D721Med (cell line): Measurements from ENCODE around the gene FBXO11.

ENCODE experiments used
- DNase-seq: peaks from one replicate; pipeline ENCODE4 v3.0.0; 2011; ENCODE audit warnings: low spot score; ENCODE audit not compliant: insufficient read length
- FAIRE-seq: peaks from 2 replicates; lab custom pipeline; 2011; peaks lifted over from hg19 to GRCh38; lab: Jason Lieb, UNC
- TF ChIP-seq, protein P1 (sequence below): IDR thresholded peaks from 2 replicates; pipeline ENCODE4 v1.5.1; 2012; ENCODE audit warnings: mild to moderate bottlenecking, control low read depth; ENCODE audit not compliant: insufficient read depth; ENCODE audit errors: missing control alignments

Gene FBXO11

DNA sequence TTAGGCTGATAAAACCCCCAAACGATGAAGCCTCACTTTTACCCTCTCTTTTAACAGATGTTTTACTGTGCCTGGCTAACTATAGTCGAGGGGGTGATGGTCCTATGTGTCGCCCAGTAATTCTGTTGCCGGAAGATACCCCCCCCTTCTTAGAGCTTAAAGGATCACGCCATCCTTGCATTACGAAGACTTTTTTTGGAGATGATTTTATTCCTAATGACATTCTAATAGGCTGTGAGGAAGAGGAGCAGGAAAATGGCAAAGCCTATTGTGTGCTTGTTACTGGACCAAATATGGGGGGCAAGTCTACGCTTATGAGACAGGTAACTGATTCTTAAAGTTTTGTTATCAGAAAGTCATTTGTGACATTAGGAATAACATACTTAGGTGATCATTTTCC lies 102.9 kb downstream of the FBXO11 start:
- TF ChIP-seq, protein P1, sequence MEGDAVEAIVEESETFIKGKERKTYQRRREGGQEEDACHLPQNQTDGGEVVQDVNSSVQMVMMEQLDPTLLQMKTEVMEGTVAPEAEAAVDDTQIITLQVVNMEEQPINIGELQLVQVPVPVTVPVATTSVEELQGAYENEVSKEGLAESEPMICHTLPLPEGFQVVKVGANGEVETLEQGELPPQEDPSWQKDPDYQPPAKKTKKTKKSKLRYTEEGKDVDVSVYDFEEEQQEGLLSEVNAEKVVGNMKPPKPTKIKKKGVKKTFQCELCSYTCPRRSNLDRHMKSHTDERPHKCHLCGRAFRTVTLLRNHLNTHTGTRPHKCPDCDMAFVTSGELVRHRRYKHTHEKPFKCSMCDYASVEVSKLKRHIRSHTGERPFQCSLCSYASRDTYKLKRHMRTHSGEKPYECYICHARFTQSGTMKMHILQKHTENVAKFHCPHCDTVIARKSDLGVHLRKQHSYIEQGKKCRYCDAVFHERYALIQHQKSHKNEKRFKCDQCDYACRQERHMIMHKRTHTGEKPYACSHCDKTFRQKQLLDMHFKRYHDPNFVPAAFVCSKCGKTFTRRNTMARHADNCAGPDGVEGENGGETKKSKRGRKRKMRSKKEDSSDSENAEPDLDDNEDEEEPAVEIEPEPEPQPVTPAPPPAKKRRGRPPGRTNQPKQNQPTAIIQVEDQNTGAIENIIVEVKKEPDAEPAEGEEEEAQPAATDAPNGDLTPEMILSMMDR = no peak
- DNase-seq = no peak
- no peak for FAIRE-seq

DNA sequence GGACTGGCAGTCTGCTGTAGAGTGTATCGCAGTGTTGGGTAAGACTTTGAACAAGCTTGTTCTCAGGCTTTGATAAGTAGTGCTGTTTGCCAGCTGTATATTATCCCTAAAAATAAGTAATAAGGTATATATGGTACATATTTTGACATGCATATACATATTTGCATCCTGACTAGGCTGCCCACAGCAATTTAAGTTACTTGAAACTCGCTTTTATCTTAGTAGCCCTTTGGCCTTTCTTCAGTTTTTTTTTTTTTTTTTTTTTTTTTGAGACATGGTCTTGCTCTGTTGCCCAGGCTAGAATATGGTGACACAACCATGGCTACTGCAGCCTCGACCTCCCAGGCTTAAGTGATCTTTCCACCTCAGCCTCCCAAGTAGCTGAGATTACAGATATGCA lies 105.2 kb downstream of the FBXO11 start:
- DNase-seq = no peak
- no peak for FAIRE-seq
- TF ChIP-seq, protein P1 = no peak

DNA sequence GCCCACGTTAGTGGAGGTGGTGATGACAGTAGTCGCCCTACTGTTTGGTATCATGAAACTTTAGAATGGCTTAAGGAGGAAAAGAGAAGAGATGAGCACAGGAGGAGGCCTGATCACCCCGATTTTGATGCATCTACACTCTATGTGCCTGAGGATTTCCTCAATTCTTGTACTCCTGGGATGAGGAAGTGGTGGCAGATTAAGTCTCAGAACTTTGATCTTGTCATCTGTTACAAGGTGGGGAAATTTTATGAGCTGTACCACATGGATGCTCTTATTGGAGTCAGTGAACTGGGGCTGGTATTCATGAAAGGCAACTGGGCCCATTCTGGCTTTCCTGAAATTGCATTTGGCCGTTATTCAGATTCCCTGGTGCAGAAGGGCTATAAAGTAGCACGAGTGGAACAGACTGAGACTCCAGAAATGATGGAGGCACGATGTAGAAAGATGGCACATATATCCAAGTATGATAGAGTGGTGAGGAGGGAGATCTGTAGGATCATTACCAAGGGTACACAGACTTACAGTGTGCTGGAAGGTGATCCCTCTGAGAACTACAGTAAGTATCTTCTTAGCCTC lies 107.2 kb downstream of the FBXO11 start:
- DNase-seq = no peak
- TF ChIP-seq, protein P1 = no peak
- FAIRE-seq = no peak

DNA sequence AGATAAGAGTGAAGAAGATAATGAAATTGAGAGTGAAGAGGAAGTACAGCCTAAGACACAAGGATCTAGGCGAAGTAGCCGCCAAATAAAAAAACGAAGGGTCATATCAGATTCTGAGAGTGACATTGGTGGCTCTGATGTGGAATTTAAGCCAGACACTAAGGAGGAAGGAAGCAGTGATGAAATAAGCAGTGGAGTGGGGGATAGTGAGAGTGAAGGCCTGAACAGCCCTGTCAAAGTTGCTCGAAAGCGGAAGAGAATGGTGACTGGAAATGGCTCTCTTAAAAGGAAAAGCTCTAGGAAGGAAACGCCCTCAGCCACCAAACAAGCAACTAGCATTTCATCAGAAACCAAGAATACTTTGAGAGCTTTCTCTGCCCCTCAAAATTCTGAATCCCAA lies 107.7 kb downstream of the FBXO11 start:
- FAIRE-seq (no peak), DNase-seq (no peak)
- TF ChIP-seq, protein P1 = no peak

DNA sequence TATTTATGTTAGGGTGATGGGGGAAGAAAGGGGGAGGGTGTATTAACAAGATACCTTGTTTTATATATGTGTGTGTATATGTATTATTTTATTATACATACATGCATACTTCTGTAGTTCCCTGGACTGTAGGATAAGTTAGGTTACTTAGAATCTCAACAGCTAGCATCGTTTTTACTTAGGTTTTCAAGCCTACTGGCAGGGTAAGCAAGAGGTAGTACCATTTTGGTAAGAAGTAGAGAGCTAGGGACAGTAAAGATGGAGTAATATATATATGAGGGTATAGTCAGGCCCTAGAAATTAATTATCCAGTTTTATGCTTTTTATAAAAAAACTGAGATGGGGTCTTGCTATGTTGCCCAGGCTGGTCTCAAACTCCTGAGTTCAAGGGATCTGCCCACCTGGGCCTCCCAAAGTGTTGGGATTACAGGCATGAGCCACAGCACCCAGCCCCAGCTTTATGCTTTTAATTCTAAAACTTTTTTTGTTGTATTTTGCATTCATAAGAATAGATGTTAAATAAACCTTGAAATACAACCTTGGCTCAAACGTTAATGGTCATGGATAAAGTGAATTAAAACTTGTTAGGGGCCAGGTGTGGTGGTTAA lies 110.1 kb downstream of the FBXO11 start:
- FAIRE-seq (no peak), DNase-seq (no peak)
- TF ChIP-seq, protein P1 = no peak

DNA sequence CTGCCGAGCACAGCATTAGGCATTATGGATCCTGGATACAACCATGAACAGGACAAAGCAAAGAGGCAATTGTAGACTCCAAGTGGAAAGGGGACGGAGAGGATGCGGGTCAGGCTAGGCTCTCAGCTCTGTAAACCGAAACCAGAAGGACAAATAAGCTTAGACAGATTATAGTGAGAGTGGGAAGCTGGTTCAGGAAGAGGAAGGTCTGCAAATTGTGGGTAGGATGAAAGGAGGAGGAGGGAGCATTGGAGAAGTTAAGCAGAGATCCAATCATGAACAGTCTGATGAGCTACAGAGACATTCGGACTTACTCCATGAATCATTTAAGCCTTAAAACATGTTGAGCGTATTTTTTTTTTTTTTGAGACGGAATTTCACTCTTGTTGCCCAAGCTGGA lies 120.3 kb downstream of the FBXO11 start:
- DNase-seq (no peak), FAIRE-seq (no peak)
- TF ChIP-seq, protein P1 = no peak

DNA sequence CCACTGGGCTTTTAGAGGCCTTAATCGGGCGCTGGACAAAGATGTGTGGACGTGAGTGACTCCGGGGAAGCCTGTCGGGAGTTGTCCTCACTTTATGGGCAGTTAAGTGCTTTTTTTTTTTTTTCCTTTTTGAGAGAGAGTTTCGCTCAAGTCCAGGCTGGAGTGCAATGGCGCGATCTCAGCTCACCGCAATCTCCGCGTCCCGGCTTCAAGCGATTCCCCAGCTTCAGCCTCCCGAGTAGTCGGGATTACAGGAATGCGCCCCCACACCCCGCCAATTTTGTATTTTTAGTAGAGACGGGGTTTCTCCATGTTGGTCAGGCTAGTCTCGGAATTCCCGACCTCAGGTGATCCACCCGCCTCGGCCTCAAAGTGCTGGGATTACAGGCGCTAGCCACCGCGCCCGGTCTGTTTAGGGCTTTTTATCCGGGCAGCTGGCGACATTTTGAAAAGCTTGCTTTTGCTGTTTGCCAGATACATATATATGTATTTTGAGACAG lies 121.9 kb downstream of the FBXO11 start:
- no peak for FAIRE-seq

More for the DNA sequence above, 121.9 kb downstream of the FBXO11 start:
- TF ChIP-seq, protein P1 = no peak
- no peak for DNase-seq
